Middle frontal gyrus (tissue), 1 donor: Measurements from ENCODE around the gene PLEKHA1.

ENCODE experiments used
- DNase-seq: peaks from one replicate; pipeline ENCODE4 v3.0.0-alpha.2; 2015; ENCODE audit warnings: low spot score; ENCODE audit errors: extremely low spot score

Gene PLEKHA1

GRCh38 chr10:122374237-122374858, at the start of gene PLEKHA1:
PLEKHA1 (plus strand) TSS chr10:122374708; CDS start chr10:122393201, 18,493 bp downstream.
- DNase-seq = peak; percentile 91

- no peak for DNase-seq
Observed at GRCh38 chr10:122325235-122325634, 49.3 kb upstream of the PLEKHA1 start.

GRCh38 chr10:122326385-122326784, 48.1 kb upstream of the PLEKHA1 start:
- DNase-seq = no peak

GRCh38 chr10:122326806-122327205, 47.7 kb upstream of the PLEKHA1 start:
- DNase-seq = no peak

GRCh38 chr10:122327237-122328206, 47.0 kb upstream of the PLEKHA1 start:
- DNase-seq = no peak

- no peak for DNase-seq
Observed at GRCh38 chr10:122328676-122329075, 45.8 kb upstream of the PLEKHA1 start.

GRCh38 chr10:122329416-122329815, 45.1 kb upstream of the PLEKHA1 start:
- DNase-seq = no peak

- DNase-seq = no peak
Observed at GRCh38 chr10:122331100-122331499, 43.4 kb upstream of the PLEKHA1 start.

- DNase-seq = no peak
Observed at GRCh38 chr10:122331615-122332446, 42.7 kb upstream of the PLEKHA1 start.

- no peak for DNase-seq
Observed at GRCh38 chr10:122333037-122333436, 41.5 kb upstream of the PLEKHA1 start.

GRCh38 chr10:122336332-122336731, 38.2 kb upstream of the PLEKHA1 start:
- DNase-seq = no peak

- no peak for DNase-seq
Observed at GRCh38 chr10:122336961-122337360, 37.5 kb upstream of the PLEKHA1 start.

GRCh38 chr10:122338609-122339441, 35.7 kb upstream of the PLEKHA1 start:
- no peak for DNase-seq

GRCh38 chr10:122341141-122341810, 33.2 kb upstream of the PLEKHA1 start:
- DNase-seq = no peak

GRCh38 chr10:122342293-122343134, 32.0 kb upstream of the PLEKHA1 start:
- DNase-seq = peak; percentile 73

GRCh38 chr10:122343135-122343800, 31.2 kb upstream of the PLEKHA1 start:
- DNase-seq = no peak

GRCh38 chr10:122343936-122344335, 30.6 kb upstream of the PLEKHA1 start:
- DNase-seq = no peak

GRCh38 chr10:122344741-122345258, 29.7 kb upstream of the PLEKHA1 start:
- no peak for DNase-seq
